GM18867 (cell line): ENCODE results near the gene PFAS.

Experiments
- ATAC-seq: cut with Tn5 transposase; IDR thresholded peaks from one replicate; pipeline ENCODE4 v1.9.1; 2021; ENCODE audit warnings: mild to moderate bottlenecking, moderate library complexity; ENCODE audit not compliant: unreplicated experiment

PFAS gene

DNA sequence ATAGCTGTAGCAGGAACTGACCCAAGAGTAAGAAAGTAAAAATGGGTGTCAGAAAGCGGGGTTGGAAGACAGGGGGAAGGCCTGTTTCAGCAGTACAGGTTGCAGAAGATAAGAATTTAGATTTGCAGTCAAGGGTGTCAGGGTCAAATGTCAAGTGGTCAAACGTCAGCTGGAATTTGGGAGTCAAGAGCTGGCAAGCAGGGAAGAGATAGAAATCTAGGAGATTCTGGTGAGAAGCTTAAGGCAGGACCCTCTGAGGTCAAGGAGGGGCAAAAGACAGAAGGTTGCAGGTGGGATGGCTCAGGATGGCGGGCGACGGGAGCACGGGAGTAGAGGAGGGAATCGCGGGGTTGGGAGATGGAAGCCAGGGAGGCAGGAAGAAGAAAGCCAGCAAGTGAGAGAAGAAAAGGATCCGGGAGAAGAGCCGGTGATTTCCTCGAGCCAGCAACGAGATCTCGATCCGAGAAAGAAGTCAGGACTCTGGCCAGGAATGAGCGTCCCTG, 45.8 kb downstream of the PFAS start:
- ATAC-seq = no peak

DNA sequence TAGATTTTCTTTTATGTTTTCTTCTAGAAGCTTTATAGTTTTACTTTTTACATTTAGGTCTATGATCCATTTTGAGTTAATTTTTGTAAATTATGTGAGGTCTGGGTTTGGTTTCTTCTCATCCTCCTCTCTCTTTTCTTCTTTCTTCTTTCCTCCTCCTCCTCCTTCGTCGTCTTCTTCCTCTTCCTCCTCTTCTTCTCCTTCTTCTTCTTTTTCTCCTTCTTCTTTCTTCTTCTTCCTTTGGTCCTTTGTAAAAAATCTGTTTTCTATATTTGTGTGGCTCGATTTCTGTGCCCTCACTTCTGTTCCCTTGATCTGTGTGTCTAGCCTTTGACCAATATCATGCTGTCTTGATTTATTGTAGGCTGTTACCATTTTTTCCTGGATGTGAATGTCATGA, 51.1 kb downstream of the PFAS start:
- no peak for ATAC-seq

- ATAC-seq = no peak
These were observed 51.6 kb downstream of the PFAS start for GRCh38 chr17:8300627-8301242.

- no peak for ATAC-seq
These were observed 61.6 kb downstream of the PFAS start for GRCh38 chr17:8310601-8311123.

DNA sequence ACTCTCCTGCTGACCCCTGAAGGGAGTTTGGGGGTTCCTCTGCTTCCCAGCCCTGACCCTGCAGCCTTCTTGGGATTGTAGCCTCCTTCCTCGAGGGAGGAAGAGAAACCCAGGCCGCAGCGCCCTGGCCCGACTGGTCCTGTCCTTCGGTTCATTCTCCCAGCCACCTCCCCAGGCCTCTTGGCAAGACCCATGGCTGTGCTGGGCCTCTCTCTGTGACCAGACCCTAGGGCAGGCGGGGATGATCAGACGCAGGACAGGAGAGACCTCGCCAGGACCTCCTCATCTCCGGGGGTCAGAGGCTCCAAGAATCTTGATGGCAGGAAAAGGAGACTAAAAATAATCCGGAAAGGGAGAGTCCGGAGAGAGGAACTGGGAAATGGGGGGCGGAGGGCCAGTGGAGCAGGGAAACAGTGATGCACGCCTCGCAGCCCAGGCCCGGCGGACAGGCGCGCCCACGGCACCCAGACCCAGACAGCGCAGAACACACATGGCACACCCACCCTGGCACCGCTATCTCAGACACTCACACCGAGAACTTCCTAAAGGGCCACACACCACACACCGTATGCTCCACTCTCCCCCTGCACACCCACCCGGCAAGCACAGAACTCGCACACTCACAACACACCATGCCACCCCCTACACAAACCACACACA, 62.2 kb downstream of the PFAS start:
- ATAC-seq = no peak

- ATAC-seq = no peak
These were observed 63.2 kb downstream of the PFAS start for GRCh38 chr17:8312251-8312650.

DNA sequence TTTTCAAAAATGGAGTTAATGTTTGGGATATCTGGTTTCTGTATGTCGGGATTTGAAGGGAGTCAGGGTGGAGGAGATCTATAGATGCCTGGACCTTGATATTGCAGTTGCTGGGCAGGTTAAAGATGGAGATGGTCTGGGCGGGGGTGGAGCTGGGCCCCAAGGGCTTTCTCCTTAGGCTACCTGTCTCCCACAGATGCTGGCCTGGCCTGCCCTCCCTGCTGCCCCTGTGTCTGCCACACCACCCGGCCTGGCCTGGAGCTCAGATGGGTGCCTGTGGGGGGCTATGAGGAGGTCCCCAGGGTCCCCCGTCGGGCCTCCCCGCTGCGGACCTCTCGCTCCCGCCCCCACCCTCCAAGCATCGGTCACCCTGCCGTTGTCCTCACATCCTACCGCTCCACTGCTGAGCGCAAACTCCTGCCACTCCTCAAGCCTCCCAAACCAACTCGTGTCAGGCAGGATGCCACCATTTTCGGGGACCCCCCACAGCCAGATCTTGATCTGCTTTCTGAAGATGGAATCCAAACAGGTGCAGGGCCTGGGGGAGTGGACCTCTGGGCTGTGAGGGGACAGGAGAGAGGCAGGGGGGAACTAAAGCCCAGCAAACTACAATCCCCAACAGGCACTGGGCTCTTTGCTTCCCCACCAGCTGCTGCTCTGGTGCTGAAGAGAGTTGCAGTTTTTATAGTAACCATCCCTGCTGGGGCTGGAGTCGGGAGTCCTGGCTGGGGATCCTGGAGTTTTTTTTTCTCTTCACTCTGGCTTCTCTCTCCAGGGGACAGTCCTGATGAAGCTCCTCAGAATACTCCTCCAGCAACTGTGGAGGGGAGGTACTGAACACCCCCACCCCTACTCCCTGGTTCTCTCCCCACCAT, 63.9 kb downstream of the PFAS start:
- no peak for ATAC-seq

GRCh38 chr17:8314797-8315763, 66.0 kb downstream of the PFAS start:
- ATAC-seq = no peak

- ATAC-seq = no peak
These were observed 66.7 kb downstream of the PFAS start for GRCh38 chr17:8315764-8316217.

DNA sequence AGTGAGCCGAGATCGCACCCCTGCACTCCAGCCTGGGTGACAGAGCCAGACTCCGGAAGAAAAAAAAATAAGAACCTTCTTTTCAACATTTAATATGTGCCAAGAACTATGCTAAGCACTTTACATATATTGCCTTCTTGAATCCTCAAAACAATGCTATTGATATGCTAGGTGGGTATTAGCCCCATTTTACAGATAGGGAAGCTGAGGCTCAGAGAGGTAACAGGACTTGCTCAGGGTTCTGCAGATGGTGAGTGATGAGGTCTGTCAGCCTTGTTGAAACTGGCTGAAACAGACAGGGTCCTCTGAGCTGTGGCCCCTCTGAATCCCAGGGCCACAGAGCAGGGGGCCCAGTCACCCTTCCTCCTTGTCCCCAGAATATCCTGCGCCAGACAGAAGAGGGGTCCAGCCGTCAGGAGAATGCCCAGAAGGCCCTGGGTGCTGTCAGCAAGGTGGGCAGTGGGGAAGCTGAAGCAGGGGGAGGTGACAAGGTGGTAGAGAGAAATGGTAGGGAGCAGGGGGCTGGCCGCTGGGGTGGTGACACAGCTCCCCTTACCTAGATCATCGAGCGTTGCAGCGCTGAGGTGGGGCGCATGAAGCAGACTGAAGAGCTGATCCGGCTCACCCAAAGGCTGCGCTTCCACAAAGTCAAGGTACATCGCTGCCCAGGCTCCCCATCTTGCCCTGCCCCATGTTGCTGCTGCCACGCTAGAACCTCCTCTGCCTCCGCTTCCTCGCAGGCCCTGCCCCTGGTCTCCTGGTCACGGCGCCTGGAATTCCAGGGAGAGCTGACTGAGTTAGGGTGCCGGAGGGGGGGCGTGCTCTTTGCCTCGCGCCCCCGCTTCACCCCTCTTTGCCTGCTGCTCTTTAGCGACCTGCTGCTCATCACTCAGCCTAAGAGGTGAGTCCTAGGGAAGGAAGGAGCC, 69.2 kb downstream of the PFAS start:
- ATAC-seq = no peak
